MM.1S (cell line): ENCODE results near the gene ISOC2.

Source experiments
- DNase-seq: peaks from one replicate; pipeline ENCODE4 v3.0.0-alpha.2; 2015
- H2AFZ ChIP-seq: fragments of 300-600 bp; sonication (generic); 2 replicates; pipeline ENCODE4 v1.6.0; 2016; ENCODE audit warnings: antibody characterized with exemption, low read length
- H3F3A ChIP-seq: fragments of 300-600 bp; sonication (generic); 2 replicates; pipeline ENCODE4 v1.6.1; 2016; ENCODE audit warnings: mild to moderate bottlenecking, antibody characterized with exemption, low read length, moderate library complexity, mixed read lengths; ENCODE audit not compliant: insufficient read depth
- H3K27ac ChIP-seq: fragments of 300-600 bp; sonication (generic); 2 replicates; pipeline ENCODE4 v1.5.1; 2016; ENCODE audit warnings: mild to moderate bottlenecking, low read length
- H3K27me3 ChIP-seq: fragments of 300-600 bp; sonication (generic); replicated peaks from 2 replicates; pipeline ENCODE4 v1.6.0; 2016; ENCODE audit warnings: low read length; ENCODE audit not compliant: insufficient read depth
- H3K36me3 ChIP-seq: fragments of 300-600 bp; sonication (generic); replicated peaks from 2 replicates; pipeline ENCODE4 v1.6.1; 2016; ENCODE audit warnings: mild to moderate bottlenecking, low read length, mixed read lengths; ENCODE audit not compliant: insufficient read depth
- H3K4me1 ChIP-seq: fragments of 300-600 bp; sonication (generic); 2 replicates; pipeline ENCODE4 v1.6.1; 2016; ENCODE audit warnings: low read length, mixed read lengths
- H3K4me2 ChIP-seq: fragments of 300-600 bp; sonication (generic); 2 replicates; pipeline ENCODE4 v1.6.0; 2016; ENCODE audit warnings: low read depth, low read length
- H3K4me3 ChIP-seq: fragments of 300-600 bp; sonication (generic); 2 replicates; pipeline ENCODE4 v1.5.1; 2016; ENCODE audit warnings: low read length, mixed read lengths
- H3K79me2 ChIP-seq: fragments of 300-600 bp; sonication (generic); 2 replicates; pipeline ENCODE4 v1.6.1; 2016; ENCODE audit warnings: mixed run types, low read length, mixed read lengths
- H3K9ac ChIP-seq: fragments of 300-600 bp; sonication (generic); 2 replicates; pipeline ENCODE4 v1.6.1; 2016; ENCODE audit warnings: low read length, mixed read lengths
- H3K9me2 ChIP-seq: fragments of 300-600 bp; sonication (generic); replicated peaks from 2 replicates; pipeline ENCODE4 v1.6.1; 2016; ENCODE audit warnings: mild to moderate bottlenecking, low read length, mixed read lengths; ENCODE audit not compliant: insufficient read depth
- H3K9me3 ChIP-seq: fragments of 300-600 bp; sonication (generic); replicated peaks from 2 replicates; pipeline ENCODE4 v1.6.1; 2016; ENCODE audit warnings: mild to moderate bottlenecking, low read length, mixed read lengths; ENCODE audit not compliant: insufficient read depth
- H4K20me1 ChIP-seq: fragments of 300-600 bp; sonication (generic); 2 replicates; pipeline ENCODE4 v1.6.1; 2016; ENCODE audit warnings: mild to moderate bottlenecking, low read length, moderate library complexity, mixed read lengths; ENCODE audit not compliant: insufficient read depth
- CTCF ChIP-seq: fragments of 300-600 bp; sonication (generic); IDR thresholded peaks from 2 replicates; pipeline ENCODE4 v1.5.1; 2016; ENCODE audit warnings: antibody characterized with exemption, low read length, mixed read lengths
- EZH2 ChIP-seq: fragments of 300-600 bp; sonication (generic); optimal IDR thresholded peaks from 2 replicates; pipeline ENCODE3; 2017; ENCODE audit warnings: low read depth, mild to moderate bottlenecking, antibody characterized with exemption, low read length, mixed read lengths
- EZH2phosphoT487 ChIP-seq: fragments of 300-600 bp; sonication (generic); IDR thresholded peaks from 2 replicates; pipeline ENCODE4 v1.6.1; 2018; ENCODE audit warnings: antibody characterized with exemption, low read length

Gene ISOC2

DNA sequence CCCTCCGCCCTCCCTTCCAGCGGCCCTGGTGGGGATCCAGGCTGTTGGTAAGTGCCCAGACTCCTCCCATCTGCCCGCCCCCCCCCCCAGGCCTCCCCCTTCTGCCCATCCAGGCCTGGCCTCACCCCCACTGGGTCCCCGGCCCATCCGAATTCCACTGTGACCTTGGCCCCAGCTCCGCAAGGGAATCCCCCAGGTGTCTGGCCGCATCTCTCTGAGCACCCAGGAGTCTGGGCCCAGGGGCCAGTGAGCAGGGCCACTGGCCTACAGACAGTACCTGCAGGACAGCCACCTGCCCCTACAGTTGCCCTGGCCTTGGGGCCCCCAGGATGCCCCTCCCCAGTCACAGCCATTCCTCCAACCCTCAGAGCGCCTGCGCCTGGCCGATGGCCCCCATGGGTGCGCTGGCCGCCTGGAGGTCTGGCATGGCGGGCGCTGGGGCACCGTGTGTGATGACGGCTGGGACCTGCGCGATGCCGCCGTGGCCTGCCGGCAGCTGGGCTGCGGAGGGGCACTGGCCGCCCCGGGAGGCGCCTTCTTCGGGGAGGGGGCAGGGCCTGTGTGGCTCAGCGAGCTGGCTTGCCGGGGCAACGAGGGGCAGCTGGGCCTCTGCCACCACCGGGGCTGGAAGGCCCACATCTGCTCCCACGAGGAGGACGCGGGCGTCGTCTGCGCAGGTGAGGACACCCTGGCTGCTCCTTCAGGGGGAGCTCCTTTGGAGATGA is 27.7 kb upstream of the ISOC2 start:
- Histone ChIP-seq H3K4me1 (no peaks in the 10 kb centered on the region), H3K9me2 (no peaks in the 10 kb centered on the region), H3K79me2 (no peaks in the 10 kb centered on the region), H3F3A (no peaks in the 10 kb centered on the region), H3K36me3 (no peaks in the 10 kb centered on the region), H3K9ac (no peak overlapping the region), H4K20me1 (no peaks in the 10 kb centered on the region), H3K9me3 (no peaks in the 10 kb centered on the region), H3K27me3 (peaks cover 94% of the 10 kb centered on the region), H2AFZ (no peak overlapping the region), H3K4me2 (no peak overlapping the region), H3K27ac (no peak overlapping the region), H3K4me3 (no peak overlapping the region)
- no peak for DNase-seq
- TF ChIP-seq CTCF (no peak), EZH2phosphoT487 (no peak), EZH2 (no peak)

GRCh38 chr19:55487924-55488687 is 26.7 kb upstream of the ISOC2 start, which contains the start of gene SSC5D:
TSS of gene SSC5D (plus strand) at chr19:55488436. CDS start at chr19:55488590, 154 bp downstream.
- TF ChIP-seq EZH2phosphoT487 (no peak), EZH2 (no peak), CTCF (no peak)
- no peaks in the 10 kb centered on the region for H3K36me3 ChIP-seq
- peaks cover 86% of the 10 kb centered on the region for H3K27me3 ChIP-seq
- no peaks in the 10 kb centered on the region for H3K79me2 ChIP-seq
- no peak within 1 kb of the TSS for H3K27ac ChIP-seq
- no peak for DNase-seq
- no peaks in the 10 kb centered on the region for H3F3A ChIP-seq
- no peaks in the 10 kb centered on the region for H3K9me2 ChIP-seq
- H3K4me2 ChIP-seq, result no peak within 1 kb of the TSS
- H3K9ac ChIP-seq, result no peak within 1 kb of the TSS
- H3K4me3 ChIP-seq, result no peak within 1 kb of the TSS
- no peaks in the 10 kb centered on the region for H4K20me1 ChIP-seq
- no peaks in the 10 kb centered on the region for H3K4me1 ChIP-seq
- no peaks in the 10 kb centered on the region for H3K9me3 ChIP-seq
- no peak within 1 kb of the TSS for H2AFZ ChIP-seq

GRCh38 chr19:55486971-55487923 is 25.8 kb upstream of the ISOC2 start:
- Histone ChIP-seq H3K4me1 (no peaks in the 10 kb centered on the region), H3K27ac (no peak overlapping the region), H3K9me3 (no peaks in the 10 kb centered on the region), H3K36me3 (no peaks in the 10 kb centered on the region), H3F3A (no peaks in the 10 kb centered on the region), H3K27me3 (peaks cover 78% of the 10 kb centered on the region), H3K9ac (no peak overlapping the region), H3K4me3 (no peak overlapping the region), H3K9me2 (no peaks in the 10 kb centered on the region), H3K4me2 (no peak overlapping the region), H3K79me2 (no peaks in the 10 kb centered on the region), H2AFZ (no peak overlapping the region), H4K20me1 (no peaks in the 10 kb centered on the region)
- no peak for DNase-seq
- TF ChIP-seq EZH2 (no peak), EZH2phosphoT487 (no peak), CTCF (no peak)
